ENCODE measurements around the gene PHF5A. TPM values are rescaled to one million over a fixed set of nuclear protein-coding genes. Genes with fewer than 3 reads are reported as not detected.

PHF5A gene
- total and polyA plus RNA-seq, 8 donors: 30.3 to 54.7 (median 46.1) TPM

DNA sequence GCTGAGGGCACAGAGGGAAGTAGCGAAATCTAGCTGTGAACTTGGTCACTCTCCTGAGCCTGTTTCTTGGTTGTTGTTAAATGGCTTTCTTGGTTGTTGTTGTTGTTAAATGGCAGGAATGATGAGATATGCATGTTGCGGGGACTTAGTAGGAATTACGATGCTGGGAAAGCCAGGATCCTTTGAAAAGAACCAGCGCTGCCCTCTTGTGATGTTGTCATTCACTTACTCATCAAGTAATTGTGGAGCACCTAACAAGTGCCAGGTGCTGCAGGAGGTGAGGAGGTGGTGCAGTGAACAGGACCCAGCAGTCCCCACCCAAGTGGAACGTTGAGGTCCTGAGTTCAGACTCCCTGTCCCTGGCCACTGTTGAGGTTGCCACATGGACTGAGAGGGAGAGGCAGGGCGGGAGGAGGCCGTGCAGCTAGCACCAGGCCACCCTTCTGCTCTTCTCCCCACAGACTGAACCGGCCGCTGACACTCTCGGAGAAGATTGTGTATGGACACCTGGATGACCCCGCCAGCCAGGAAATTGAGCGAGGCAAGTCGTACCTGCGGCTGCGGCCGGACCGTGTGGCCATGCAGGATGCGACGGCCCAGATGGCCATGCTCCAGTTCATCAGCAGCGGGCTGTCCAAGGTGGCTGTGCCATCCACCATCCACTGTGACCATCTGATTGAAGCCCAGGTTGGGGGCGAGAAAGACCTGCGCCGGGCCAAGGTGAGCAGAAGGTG lies 39.0 kb upstream of the PHF5A start:
- no peaks in the 10 kb centered on the region for H3K4me1 ChIP-seq
- TF ChIP-seq, protein P1, sequence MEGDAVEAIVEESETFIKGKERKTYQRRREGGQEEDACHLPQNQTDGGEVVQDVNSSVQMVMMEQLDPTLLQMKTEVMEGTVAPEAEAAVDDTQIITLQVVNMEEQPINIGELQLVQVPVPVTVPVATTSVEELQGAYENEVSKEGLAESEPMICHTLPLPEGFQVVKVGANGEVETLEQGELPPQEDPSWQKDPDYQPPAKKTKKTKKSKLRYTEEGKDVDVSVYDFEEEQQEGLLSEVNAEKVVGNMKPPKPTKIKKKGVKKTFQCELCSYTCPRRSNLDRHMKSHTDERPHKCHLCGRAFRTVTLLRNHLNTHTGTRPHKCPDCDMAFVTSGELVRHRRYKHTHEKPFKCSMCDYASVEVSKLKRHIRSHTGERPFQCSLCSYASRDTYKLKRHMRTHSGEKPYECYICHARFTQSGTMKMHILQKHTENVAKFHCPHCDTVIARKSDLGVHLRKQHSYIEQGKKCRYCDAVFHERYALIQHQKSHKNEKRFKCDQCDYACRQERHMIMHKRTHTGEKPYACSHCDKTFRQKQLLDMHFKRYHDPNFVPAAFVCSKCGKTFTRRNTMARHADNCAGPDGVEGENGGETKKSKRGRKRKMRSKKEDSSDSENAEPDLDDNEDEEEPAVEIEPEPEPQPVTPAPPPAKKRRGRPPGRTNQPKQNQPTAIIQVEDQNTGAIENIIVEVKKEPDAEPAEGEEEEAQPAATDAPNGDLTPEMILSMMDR (IDR thresholded peaks at IDR 0.05): no peak
- peaks cover 0 to 91% of the 10 kb centered on the region in 2 donors for H3K36me3 ChIP-seq
- intact Hi-C loops (cut with DNase I): no loop called here
- H3K27ac ChIP-seq: no peak overlapping the region
- H3K4me3 ChIP-seq: no peak overlapping the region
- no peaks in the 10 kb centered on the region for H3K27me3 ChIP-seq
- DNase-seq (peak in 1 of 4 donors; percentile 65), ATAC-seq (no peak)
- no peaks in the 10 kb centered on the region for H3K9me3 ChIP-seq

GRCh38 chr22:41505511-41506220 lies 37.2 kb upstream of the PHF5A start:
- H3K9me3 ChIP-seq: no peaks in the 10 kb centered on the region
- TF ChIP-seq, protein P1 (IDR thresholded peaks at IDR 0.05): no peak
- no peak overlapping the region for H3K27ac ChIP-seq
- intact Hi-C loops (cut with DNase I): no loop called here
- ATAC-seq (no peak), DNase-seq (no peak)
- peaks cover 0 to 91% of the 10 kb centered on the region in 2 donors for H3K36me3 ChIP-seq
- no peak overlapping the region for H3K4me3 ChIP-seq
- H3K27me3 ChIP-seq: no peaks in the 10 kb centered on the region
- H3K4me1 ChIP-seq: no peaks in the 10 kb centered on the region

DNA sequence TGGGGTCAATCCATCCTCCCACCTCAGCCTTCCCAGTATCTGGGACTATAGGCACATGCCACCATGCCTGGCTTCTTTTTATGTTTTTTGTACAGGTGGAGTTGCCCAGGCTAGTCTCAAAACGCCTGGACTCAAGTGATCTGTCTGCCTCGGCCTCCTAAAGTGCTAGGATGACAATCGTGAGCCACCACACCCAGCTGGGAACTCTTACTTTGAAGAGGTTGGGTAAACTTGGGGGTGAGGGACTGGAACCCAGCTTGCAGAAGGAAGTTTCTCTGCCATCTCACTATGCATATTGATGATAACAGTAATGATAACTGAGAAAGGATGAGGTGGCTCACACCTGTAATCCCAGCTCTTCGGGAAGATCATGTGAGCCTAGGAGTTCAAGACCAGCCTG lies 36.3 kb upstream of the PHF5A start:
- Histone ChIP-seq H3K4me1 (no peaks in the 10 kb centered on the region), H3K27ac (no peak overlapping the region), H3K27me3 (no peaks in the 10 kb centered on the region), H3K36me3 (peaks cover 0 to 91% of the 10 kb centered on the region in 2 donors), H3K9me3 (no peaks in the 10 kb centered on the region), H3K4me3 (no peak overlapping the region)
- TF ChIP-seq, protein P1 (IDR thresholded peaks at IDR 0.05): no peak
- intact Hi-C loops (cut with DNase I): no loop called here
- DNase-seq (no peak), ATAC-seq (peak; percentile 41)

- Histone ChIP-seq H3K9me3 (no peaks in the 10 kb centered on the region), H3K36me3 (peaks cover 0 to 91% of the 10 kb centered on the region in 2 donors), H3K4me1 (no peaks in the 10 kb centered on the region), H3K27me3 (no peaks in the 10 kb centered on the region), H3K4me3 (no peak overlapping the region), H3K27ac (no peak overlapping the region)
- DNase-seq: no peak
- TF ChIP-seq, protein P1 (IDR thresholded peaks at IDR 0.05): no peak
- ATAC-seq: no peak
- intact Hi-C loops (cut with DNase I): no loop called here
Observed at GRCh38 chr22:41504397-41504796, 35.9 kb upstream of the PHF5A start.

DNA sequence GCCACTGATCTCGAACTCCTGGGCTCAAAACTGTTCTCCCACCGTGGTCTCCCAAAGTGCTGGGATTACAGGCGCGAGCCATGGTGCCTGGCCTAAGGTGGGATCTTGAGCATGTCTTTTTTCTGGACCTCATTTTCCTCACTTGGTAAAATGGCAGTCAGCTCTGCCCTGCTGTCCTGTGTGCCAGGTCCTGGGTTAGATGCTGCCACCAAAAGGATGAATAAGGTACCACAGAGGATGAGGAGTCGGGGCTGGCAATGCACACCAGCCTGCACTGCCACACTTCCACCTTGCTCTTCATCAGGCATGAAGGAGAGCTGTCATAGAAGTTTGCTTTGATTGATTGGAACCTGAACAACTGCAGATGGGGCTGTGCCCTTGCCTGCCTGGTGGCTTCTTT lies 32.7 kb upstream of the PHF5A start:
- intact Hi-C loops (cut with DNase I): no loop called here
- no peaks in the 10 kb centered on the region for H3K9me3 ChIP-seq
- no peak for DNase-seq
- peaks cover 0 to 67% of the 10 kb centered on the region in 2 donors for H3K36me3 ChIP-seq
- H3K4me1 ChIP-seq: peaks cover 0 to 8% of the 10 kb centered on the region in 2 donors
- no peaks in the 10 kb centered on the region for H3K27me3 ChIP-seq
- H3K27ac ChIP-seq: no peak overlapping the region
- TF ChIP-seq, protein P1 (IDR thresholded peaks at IDR 0.05): no peak
- ATAC-seq: peak; percentile 65
- no peak overlapping the region for H3K4me3 ChIP-seq
